NCI-H2107 (cell line): ENCODE data around the gene ANKRD24.
"Not testable (repeated sequence)": the region's sequence is repeated elsewhere in the genome, so short reads cannot be mapped to it uniquely, and the experiment has no call there.

Experiments used
- DNase-seq: peaks from one replicate; lab custom pipeline; 2025; lab: John Stamatoyannopoulos, UW

Gene ANKRD24

GRCh38 chr19:4182084-4182810 is at the start of gene ANKRD24, which contains the start of gene SIRT6:
ANKRD24 (plus strand) TSS chr19:4182689; CDS start chr19:4186426, 3,737 bp downstream.
SIRT6 (minus strand) TSS chr19:4182563; CDS start chr19:4182539, 24 bp downstream.
- peak; percentile 93 for DNase-seq

DNA sequence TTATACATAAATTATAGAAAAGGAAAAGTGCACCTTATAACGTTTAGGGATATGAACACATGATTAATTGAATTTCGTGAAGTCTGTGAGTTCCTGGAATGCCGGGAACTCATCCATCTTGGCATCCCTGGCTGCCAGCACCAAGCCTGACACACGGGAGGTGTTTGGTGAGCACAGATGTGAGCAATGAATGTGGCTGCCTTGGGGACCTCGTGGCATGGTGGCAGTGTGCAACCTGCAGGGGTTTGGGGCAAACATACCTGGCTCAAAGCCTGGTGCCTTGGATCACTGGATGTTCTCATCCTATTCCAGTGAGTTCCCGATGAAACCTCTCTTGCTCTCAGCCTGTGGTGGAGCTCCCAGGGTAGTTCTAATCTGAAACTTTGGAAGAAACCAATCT is 48.1 kb upstream of the ANKRD24 start:
- no peak for DNase-seq

DNA sequence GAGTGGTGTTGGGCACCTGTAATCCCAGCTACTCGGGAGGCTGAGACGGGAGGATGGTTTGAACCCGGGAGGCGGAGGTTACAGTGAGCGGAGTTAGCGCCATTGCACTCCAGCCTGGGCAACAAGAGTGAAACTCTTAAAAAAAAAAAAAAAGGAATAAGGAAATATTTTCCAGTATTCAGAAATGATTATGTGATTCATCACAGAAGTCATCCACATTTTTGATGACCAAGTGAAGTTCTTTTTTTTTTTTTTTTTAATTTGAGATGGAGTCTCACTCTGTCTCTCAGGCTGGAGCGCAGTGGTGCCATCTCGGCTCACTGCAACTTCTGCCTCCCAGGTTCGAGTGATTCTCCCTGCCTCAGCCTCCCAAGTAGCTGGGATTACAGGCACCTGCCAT is 47.1 kb upstream of the ANKRD24 start:
- not testable (repeated sequence) for DNase-seq

- DNase-seq = no peak
These were observed 45.8 kb upstream of the ANKRD24 start for GRCh38 chr19:4136680-4137088.

- no peak for DNase-seq
These were observed 44.0 kb upstream of the ANKRD24 start for GRCh38 chr19:4138445-4138844.

DNA sequence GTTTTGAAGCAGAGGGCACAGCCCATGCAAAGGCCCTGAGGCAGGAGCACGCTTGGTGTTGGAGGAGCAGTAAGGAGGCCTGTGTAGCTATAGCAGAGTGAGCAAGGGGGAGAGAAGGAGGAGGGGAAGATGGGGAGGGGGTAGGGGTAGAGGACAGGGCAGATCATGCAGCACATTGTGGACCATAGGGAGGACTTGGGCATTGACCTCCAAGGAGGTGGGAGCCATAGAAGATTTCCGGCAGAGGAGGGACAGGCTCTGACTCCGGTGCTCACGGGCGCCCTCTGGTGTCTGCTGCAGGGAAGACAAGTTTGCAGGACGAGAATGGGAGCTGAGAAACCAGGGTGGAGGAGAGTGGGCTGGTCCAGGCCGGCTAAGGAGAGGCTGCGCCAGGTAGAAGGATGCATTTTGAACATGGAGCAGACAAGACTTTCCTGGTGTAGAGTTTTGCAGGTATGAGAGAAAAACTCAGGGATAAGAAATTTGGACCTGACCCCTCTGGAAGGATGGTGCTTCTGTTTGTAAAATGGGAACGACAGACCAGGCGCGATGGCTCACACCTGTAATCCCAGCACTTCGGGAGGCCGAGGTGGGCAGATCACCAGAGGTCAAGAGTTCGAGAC is 42.8 kb upstream of the ANKRD24 start:
- DNase-seq = no peak

- no peak for DNase-seq
These were observed 42.2 kb upstream of the ANKRD24 start for GRCh38 chr19:4140237-4140711.

DNA sequence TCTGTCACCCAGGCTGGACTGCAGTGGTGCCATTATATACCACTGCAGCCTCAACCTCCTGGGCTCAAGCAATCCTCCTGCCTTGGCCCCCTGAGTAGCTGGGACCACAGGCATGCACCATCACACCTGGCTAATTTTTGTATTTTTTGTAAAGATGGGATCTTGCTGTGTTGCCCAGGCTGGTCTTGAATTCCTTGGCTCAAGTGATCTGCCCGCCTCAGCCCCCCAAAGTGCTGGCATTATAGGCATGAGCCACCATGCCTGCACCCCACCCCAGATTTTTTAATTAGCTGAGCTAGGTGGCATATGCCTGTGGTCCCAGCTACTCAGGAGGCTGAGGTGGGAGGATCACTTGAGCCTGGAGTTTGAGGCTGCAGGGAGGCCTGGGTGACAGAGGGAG is 39.6 kb upstream of the ANKRD24 start:
- not testable (repeated sequence) for DNase-seq

DNA sequence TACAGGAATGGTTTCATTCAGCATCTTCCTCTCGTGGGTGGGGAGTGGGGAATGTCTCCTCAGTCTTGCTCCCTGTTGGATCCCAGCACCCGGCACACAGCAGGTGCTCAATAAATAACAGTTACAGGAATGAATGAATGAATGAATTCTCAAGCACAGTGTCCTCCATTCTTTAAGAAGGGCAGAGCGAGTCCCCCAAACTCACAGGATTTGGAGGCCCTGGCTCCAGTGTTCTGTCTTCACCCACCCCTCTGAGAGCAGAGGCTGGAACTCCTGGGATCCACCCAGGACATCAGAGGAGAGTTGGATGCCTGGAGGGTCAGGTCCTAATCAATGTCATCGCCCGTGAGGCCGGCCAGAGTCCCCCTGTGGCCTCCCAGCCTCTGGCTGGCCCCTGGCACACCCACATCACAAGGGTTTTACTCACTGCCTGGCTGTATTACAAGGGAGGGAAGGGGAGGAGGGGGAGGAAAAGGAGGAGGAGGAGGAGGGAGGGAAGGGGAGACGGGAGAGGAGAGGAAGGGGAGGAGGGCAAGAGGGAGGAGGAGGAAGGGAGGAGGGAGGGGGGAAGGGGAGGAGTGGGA is 37.7 kb upstream of the ANKRD24 start:
- no peak for DNase-seq

DNA sequence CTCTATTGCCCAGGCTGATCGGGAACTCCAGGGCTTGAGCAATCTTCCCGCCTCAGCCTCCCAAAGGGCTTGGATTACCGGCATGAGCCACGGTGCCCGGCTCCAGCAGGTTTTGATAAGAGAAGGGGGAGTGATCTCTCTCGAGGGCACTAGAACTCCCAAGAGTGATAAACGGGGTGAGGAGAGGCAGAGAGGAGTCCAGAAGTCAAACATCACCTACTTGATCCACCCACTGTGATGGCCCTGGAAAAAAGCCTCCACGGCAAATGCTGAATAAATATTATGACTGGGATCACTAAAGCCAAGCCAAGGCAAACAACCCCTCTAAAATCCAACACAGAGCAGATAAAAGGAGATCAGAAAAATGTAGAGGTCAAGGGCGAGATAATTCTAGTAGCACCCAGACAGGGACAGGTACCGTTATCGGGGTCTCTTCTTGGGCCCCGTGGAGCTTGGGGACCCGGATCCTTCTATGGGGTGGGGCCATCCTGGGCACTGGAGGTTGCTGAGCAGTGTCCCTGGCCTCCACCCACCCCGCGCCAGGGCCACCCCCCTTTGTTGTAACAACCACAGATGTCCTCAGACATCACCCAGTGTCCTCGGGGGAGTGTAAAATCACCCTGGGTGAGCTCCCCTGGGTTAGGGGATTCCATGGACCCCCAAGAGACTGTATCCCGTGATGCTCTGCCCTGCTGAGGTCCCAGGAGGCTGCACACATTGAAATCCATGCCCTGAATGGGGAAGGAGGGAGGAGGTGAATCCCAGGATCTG is 32.8 kb upstream of the ANKRD24 start:
- no peak for DNase-seq

DNA sequence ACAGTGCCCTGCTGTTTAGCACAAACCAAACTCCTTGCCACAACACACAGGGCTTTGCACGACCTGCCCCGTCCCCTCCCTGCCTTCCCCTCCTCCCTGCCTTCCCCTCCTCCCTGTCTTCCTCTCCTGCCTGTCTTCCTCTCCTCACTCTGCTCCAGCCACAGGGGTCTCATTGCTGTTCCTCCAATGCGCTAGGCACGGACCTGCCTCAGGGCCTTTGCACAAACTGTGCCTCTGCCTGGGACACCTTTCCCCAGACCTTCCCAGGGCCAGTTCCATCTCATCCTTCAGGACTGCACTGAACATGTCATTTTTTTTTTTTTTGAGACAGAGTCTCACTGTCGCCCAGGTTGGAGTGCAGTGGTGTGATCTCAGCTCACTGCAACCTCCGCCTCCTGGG is 30.9 kb upstream of the ANKRD24 start:
- no peak for DNase-seq

GRCh38 chr19:4152241-4152998 is 30.1 kb upstream of the ANKRD24 start:
- DNase-seq = no peak

GRCh38 chr19:4154571-4155312 is 27.7 kb upstream of the ANKRD24 start:
- no peak for DNase-seq

DNA sequence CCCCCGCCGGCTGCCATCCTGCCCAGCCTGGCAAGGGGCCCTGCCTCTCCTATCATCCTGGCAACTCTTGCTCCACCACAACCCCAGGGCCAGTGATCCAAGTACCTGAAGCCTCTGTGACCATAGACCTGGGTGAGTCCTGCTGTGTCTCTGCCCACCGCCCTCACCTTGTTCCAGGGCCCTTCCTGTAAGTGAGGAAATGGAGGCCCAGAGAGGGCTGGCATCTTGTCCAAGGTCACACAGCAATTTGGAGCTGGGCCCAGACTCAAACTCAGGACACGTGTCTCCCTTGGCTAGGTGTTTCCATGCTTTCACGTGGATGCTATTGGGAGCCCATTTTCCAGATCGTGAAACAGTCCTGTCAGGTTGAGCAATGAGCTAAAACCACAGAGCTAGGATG is 25.3 kb upstream of the ANKRD24 start:
- no peak for DNase-seq

DNA sequence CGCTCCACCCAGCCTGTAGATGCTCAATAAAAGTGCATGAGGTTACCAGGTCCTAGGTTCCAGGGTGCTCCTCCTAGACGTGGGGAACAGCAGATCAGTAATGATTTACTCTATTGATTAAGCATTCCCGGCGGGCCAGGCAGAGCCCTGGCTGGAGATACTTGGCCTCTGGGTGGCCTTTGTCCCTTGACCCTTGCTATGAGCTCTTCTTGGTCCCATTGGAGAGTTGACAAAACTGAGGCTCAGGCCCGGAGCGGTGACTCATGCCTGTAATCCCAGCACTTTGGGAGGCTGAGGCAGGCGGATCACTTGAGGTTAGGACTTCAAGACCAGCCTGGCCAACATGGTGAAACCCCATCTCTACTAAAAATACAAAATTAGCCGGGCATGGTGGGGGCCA is 24.5 kb upstream of the ANKRD24 start:
- DNase-seq = not testable (repeated sequence)

GRCh38 chr19:4161415-4162077 is 20.9 kb upstream of the ANKRD24 start:
- no peak for DNase-seq

GRCh38 chr19:4164262-4164661 is 18.2 kb upstream of the ANKRD24 start:
- no peak for DNase-seq

DNA sequence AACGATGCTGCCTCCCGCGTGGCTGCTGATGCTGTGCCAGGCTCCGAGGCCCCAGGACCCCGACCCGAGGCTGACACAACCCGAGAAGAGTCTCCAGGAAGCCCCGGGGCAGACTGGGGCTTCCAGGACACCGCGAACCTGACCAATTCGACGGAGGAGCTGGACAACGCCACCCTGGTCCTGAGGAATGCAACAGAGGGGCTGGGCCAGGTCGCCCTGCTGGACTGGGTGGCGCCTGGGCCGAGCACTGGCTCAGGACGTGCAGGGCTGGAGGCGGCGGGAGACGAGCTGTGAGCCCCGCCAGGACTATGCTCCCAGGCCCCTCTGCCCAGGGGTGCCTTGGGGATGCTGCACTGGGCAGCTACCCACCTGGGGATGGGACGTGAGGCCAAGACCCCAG is 10.8 kb upstream of the ANKRD24 start:
- DNase-seq = no peak

DNA sequence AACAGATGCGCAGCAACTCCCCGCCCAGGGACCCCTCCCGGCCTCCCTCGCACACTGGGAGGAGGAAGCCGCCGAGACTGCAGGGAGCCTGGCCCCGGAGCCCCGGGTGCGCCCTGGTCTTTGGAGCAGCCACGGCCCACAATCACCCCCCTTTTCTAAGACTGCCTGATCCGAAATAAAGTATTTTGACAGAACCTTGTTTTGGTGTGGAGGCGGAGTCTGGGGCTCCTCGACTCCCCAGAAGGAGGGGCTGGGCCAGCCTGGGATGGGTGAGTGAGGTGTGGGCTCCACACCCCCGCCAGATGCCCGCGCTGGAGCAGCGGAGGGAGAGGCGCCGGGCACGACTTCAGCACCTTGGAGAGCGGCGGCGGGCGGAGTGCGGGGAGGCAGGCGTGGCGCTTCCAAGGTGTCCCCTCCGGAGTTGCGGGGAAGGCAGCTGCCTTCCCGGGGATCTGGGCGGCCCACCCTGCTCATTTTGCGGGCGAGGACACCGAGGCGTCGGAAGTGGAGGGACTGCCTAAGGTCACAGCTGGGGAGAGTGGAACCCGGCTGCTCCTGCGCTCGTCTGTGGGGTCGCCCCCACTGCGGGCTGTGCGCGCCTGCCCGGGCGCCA is 9.5 kb upstream of the ANKRD24 start:
- no peak for DNase-seq
